IMR-90 (cell line): Measurements from ENCODE around the gene BTBD9. TPM values are rescaled to one million over a fixed set of nuclear protein-coding genes. Genes with fewer than 3 reads are reported as not detected.

Experiments
- ATAC-seq: fragments of 200-7000 bp; cut with Tn5 transposase; 2 replicates; pipeline ENCODE4 v1.9.1; 2020; ENCODE audit warnings: low read depth, mild to moderate bottlenecking, moderate library complexity
- BruUV-seq: library from RNA; stranded (reverse); fragments of 400-500 nt; replicated peaks from 2 replicates; lab custom pipeline; 2021; lab: Mats Ljungman, UMichigan
- CTCF ChIA-PET: fragments of 300-600 bp; formaldehyde crosslinking; extraction: SDS; loops from one replicate; lab custom pipeline; 2021; ENCODE audit warnings: antibody characterized with exemption; lab: Yijun Ruan, JAX
- POLR2A ChIA-PET: fragments of 300-600 bp; sonication (Branson Sonifier 250); formaldehyde crosslinking; loops from one replicate; lab custom pipeline; 2022; ENCODE audit warnings: antibody characterized with exemption; ENCODE audit not compliant: unreplicated experiment; lab: Charles Lee
- DNase-seq: peaks from one replicate; pipeline ENCODE4 v3.0.0; 2013
- H2AFZ ChIP-seq: replicated peaks from 2 replicates; pipeline ENCODE3; 2013; ENCODE audit warnings: low read length, mild to moderate bottlenecking; ENCODE audit not compliant: poor library complexity
- H2AK5ac ChIP-seq: 2 replicates; pipeline ENCODE4 v1.6.1; 2013; ENCODE audit warnings: low read depth, low read length, inconsistent platforms
- H2AK9ac ChIP-seq: replicated peaks from 2 replicates; pipeline ENCODE3; 2013; ENCODE audit warnings: mild to moderate bottlenecking, low read depth, low read length, moderate library complexity; ENCODE audit not compliant: poor library complexity
- H2BK120ac ChIP-seq: 2 replicates; pipeline ENCODE4 v1.6.1; 2013; ENCODE audit warnings: low read depth, low read length, inconsistent platforms
- H2BK15ac ChIP-seq: 3 replicates; pipeline ENCODE4 v1.6.1; 2013; ENCODE audit warnings: low read depth, low read length, inconsistent platforms
- H2BK20ac ChIP-seq: 2 replicates; pipeline ENCODE4 v1.6.1; 2013; ENCODE audit warnings: low read depth, mild to moderate bottlenecking, inconsistent platforms, low read length, moderate library complexity
- H2BK5ac ChIP-seq: 2 replicates; pipeline ENCODE4 v1.6.1; 2013; ENCODE audit warnings: mild to moderate bottlenecking, low read depth, low read length, inconsistent platforms; ENCODE audit not compliant: poor library complexity, severe bottlenecking
- H3K14ac ChIP-seq: replicated peaks from 2 replicates; pipeline ENCODE4 v1.6.1; 2013; ENCODE audit warnings: low read depth, low read length, inconsistent platforms
- H3K18ac ChIP-seq: 2 replicates; pipeline ENCODE4 v1.6.1; 2013; ENCODE audit warnings: low read depth, low read length, control low read depth
- H3K23ac ChIP-seq: 2 replicates; pipeline ENCODE4 v1.6.1; 2013; ENCODE audit warnings: low read depth, low read length, inconsistent platforms
- H3K27ac ChIP-seq: 2 replicates; pipeline ENCODE4 v1.5.1; 2013; ENCODE audit warnings: mild to moderate bottlenecking, control low read depth, low read length; ENCODE audit not compliant: insufficient read depth
- H3K27me3 ChIP-seq: 2 replicates; pipeline ENCODE4 v1.6.1; 2013; ENCODE audit warnings: low read length; ENCODE audit not compliant: control insufficient read depth, insufficient read depth
- H3K36me3 ChIP-seq: 2 replicates; pipeline ENCODE4 v1.6.1; 2013; ENCODE audit warnings: low read length, mixed read lengths; ENCODE audit not compliant: control insufficient read depth, insufficient read depth
- H3K4ac ChIP-seq: 2 replicates; pipeline ENCODE4 v1.6.1; 2013; ENCODE audit warnings: low read depth, low read length, inconsistent platforms
- H3K4me1 ChIP-seq: 2 replicates; pipeline ENCODE4 v1.6.1; 2013; ENCODE audit warnings: low read length, mixed read lengths; ENCODE audit not compliant: control insufficient read depth, insufficient read depth
- H3K4me2 ChIP-seq: 2 replicates; pipeline ENCODE4 v1.6.1; 2013; ENCODE audit warnings: low read depth, mild to moderate bottlenecking, control low read depth, low read length, moderate library complexity
- H3K4me3 ChIP-seq: 2 replicates; pipeline ENCODE4 v1.5.1; 2013; ENCODE audit warnings: low read depth, mild to moderate bottlenecking, control low read depth, low read length, moderate library complexity; ENCODE audit not compliant: insufficient read depth
- H3K56ac ChIP-seq: 2 replicates; pipeline ENCODE4 v1.6.1; 2013; ENCODE audit warnings: low read length, inconsistent platforms; ENCODE audit not compliant: insufficient read depth; ENCODE audit errors: extremely low read depth
- H3K79me1 ChIP-seq, 2 experiments: 2 replicates each; pipeline ENCODE4 v1.6.1; 2013; ENCODE audit warnings: low read length in 2 of 2, inconsistent platforms in 1 of 2, low read depth in 1 of 2
- H3K9ac ChIP-seq: 2 replicates; pipeline ENCODE4 v1.6.1; 2013; ENCODE audit warnings: low read depth, low read length, control low read depth
- H3K9me1 ChIP-seq: 2 replicates; pipeline ENCODE4 v1.6.1; 2013; ENCODE audit warnings: low read length, inconsistent platforms; ENCODE audit not compliant: insufficient read depth
- H3K9me3 ChIP-seq: 2 replicates; pipeline ENCODE4 v1.6.1; 2013; ENCODE audit warnings: low read length; ENCODE audit not compliant: control insufficient read depth, insufficient read depth
- H4K20me1 ChIP-seq: 2 replicates; pipeline ENCODE4 v1.6.1; 2013; ENCODE audit warnings: low read length, inconsistent platforms; ENCODE audit not compliant: insufficient read depth
- H4K5ac ChIP-seq: 2 replicates; pipeline ENCODE4 v1.6.1; 2013; ENCODE audit warnings: mild to moderate bottlenecking, low read depth, low read length, control low read depth
- H4K8ac ChIP-seq, 2 experiments: 2 replicates each; pipeline ENCODE4 v1.6.1; 2013; ENCODE audit warnings: low read depth in 2 of 2, low read length in 2 of 2, control low read depth in 1 of 2, inconsistent platforms in 1 of 2
- H4K91ac ChIP-seq: 2 replicates; pipeline ENCODE4 v1.6.1; 2013; ENCODE audit warnings: low read depth, low read length, inconsistent platforms; ENCODE audit not compliant: insufficient read depth
- CEBPB ChIP-seq: IDR thresholded peaks from 2 replicates; pipeline ENCODE4 v1.6.1; 2012; ENCODE audit warnings: low read depth, low read length, improper control_type of control experiment
- CHD1 ChIP-seq: IDR thresholded peaks from 2 replicates; pipeline ENCODE4 v1.6.1; 2012; ENCODE audit warnings: low read depth, low read length, improper control_type of control experiment
- FOS ChIP-seq: fragments of 150-350 bp; IDR thresholded peaks from 2 replicates; pipeline ENCODE4 v1.6.1; 2016; ENCODE audit warnings: low read depth, low read length
- MAZ ChIP-seq: IDR thresholded peaks from 2 replicates; pipeline ENCODE4 v1.6.1; 2012; ENCODE audit warnings: low read depth, mild to moderate bottlenecking, low read length, improper control_type of control experiment, moderate library complexity, borderline replicate concordance
- NFE2L2 ChIP-seq: fragments of 150-350 bp; IDR thresholded peaks from 2 replicates; pipeline ENCODE4 v1.6.1; 2016; ENCODE audit warnings: low read depth, mild to moderate bottlenecking, low read length
- POLR2A ChIP-seq: IDR thresholded peaks from 2 replicates; pipeline ENCODE4 v1.6.1; 2012; ENCODE audit warnings: mild to moderate bottlenecking, low read depth, low read length
- RAD21 ChIP-seq: IDR thresholded peaks from 2 replicates; pipeline ENCODE4 v1.6.1; 2012; ENCODE audit warnings: low read length, improper control_type of control experiment
- RCOR1 ChIP-seq: IDR thresholded peaks from 2 replicates; pipeline ENCODE4 v1.6.1; 2012; ENCODE audit warnings: mild to moderate bottlenecking, low read length, improper control_type of control experiment; ENCODE audit not compliant: insufficient replicate concordance
- SMC3 ChIP-seq: fragments of 150-350 bp; IDR thresholded peaks from 2 replicates; pipeline ENCODE4 v1.6.1; 2016; ENCODE audit warnings: low read depth, mild to moderate bottlenecking, antibody characterized with exemption, low read length, moderate library complexity
- WGBS, 2 experiments: methylation state at CpG; one replicate each; pipeline versions ENCODE4 v1.1.5 to v1.1.7; 2013; ENCODE audit warnings: missing lambda C conversion rate in 2 of 2; ENCODE audit not compliant: insufficient read length in 1 of 2; ENCODE audit errors: extremely low coverage in 2 of 2; 5-methylcytosine and 5-hydroxymethylcytosine counted together
- dilution Hi-C: fragments of 300-500 bp; cut with HindIII; formaldehyde crosslinking; loops from one replicate; pipeline ENCODE4 v1.14.3; 2018; ENCODE audit warnings: low sequenced_read_pairs; ENCODE audit not compliant: unreplicated experiment
- in situ Hi-C: fragments of 300-500 bp; cut with MboI; formaldehyde crosslinking; loops from 3 replicates; pipeline ENCODE4 v1.14.3; 2019; ENCODE audit warnings: low sequenced_read_pairs, inconsistent platforms, mixed read lengths
- intact Hi-C: fragments of 100-400 bp; cut with micrococcal nuclease; formaldehyde crosslinking; loops from 2 replicates; pipeline ENCODE4 v1.10.0; 2022
- polyA plus RNA-seq, 3 experiments: library from polyadenylated mRNA; depleted of rRNA; stranded (reverse); fragments of >200 nt; gene quantifications; 2 replicates each; pipeline ENCODE4 v1.2.3, GENCODE V29; 2012; ENCODE audit warnings: low replicate concordance in 1 of 3
- total RNA-seq: library from RNA; depleted of rRNA; stranded (reverse); fragments of >200 nt; gene quantifications from 2 replicates; pipeline ENCODE4 v1.2.3, GENCODE V29; 2012
- TF ChIP-seq, protein P1 (sequence below): fragments of 150-350 bp; IDR thresholded peaks from 2 replicates; pipeline ENCODE4 v1.6.1; 2017; ENCODE audit warnings: mild to moderate bottlenecking, antibody characterized with exemption, low read length, low read depth
- TF ChIP-seq, protein P2 (sequence below): fragments of 150-350 bp; IDR thresholded peaks from 2 replicates; pipeline ENCODE4 v1.6.1; 2016; ENCODE audit warnings: low read depth, mild to moderate bottlenecking, low read length, moderate library complexity, borderline replicate concordance
- TF ChIP-seq, protein P3 (sequence below): conservative IDR thresholded peaks from 2 replicates; pipeline ENCODE4 v1.5.1; 2012; ENCODE audit warnings: mild to moderate bottlenecking, low read depth, low read length, improper control_type of control experiment

The BTBD9 gene
- total and polyA plus RNA-seq, 2 of the 4 experiments (the other 2 are of a cell fraction) = 4.1 to 22.0 TPM

DNA sequence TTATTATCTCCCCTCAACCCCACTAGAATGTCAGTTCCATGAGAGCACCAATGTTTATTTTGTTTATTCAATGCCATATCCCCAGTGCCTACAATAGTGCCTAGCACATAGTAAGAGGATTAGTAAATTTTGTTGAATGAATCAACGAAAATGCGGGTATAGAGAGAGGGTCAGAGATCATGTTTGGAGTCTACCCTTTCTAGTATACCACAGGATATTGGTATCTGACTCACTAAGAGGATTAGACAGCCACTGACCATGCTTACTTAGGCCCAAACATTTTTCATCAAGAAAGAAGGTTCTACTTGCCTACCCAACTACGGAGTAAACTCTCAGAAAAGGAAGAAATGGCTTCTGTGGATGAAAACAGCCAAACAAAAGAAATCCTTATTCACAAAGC lies 356.8 kb downstream of the BTBD9 start:
- H3K9me1 ChIP-seq = peaks cover 5% of the 10 kb centered on the region; the same call in 1 of the 2 replicates
- H3K14ac ChIP-seq = no peak overlapping the region
- H2AFZ ChIP-seq = no peak overlapping the region
- no peak overlapping the region for H2BK15ac ChIP-seq
- no peak for ATAC-seq
- 0 out of 2 replicates have a peak, but pooled peaks cover 1% of the 10 kb centered on the region for H3K36me3 ChIP-seq
- no peak overlapping the region for H3K4me3 ChIP-seq
- intact Hi-C loops (no loop called here), in situ Hi-C loops (no loop called here), dilution Hi-C loops (no loop called here)
- CTCF ChIA-PET = no interaction called here
- POLR2A ChIA-PET = no interaction called here
- H2AK9ac ChIP-seq = no peak overlapping the region
- H2BK120ac ChIP-seq = no peak overlapping the region
- H3K4ac ChIP-seq = no peak overlapping the region
- no TSS peak for BruUV-seq
- no CpG with 5 or more reads among the region's 3 CpGs for WGBS, 2 experiments
- no peak overlapping the region for H3K23ac ChIP-seq
- no peak overlapping the region for H4K91ac ChIP-seq
- 0 out of 2 replicates have a peak overlapping the region, but pooled peaks have one; percentile 3 for H2AK5ac ChIP-seq
- no peaks in the 10 kb centered on the region for H4K20me1 ChIP-seq
- no peak overlapping the region for H3K18ac ChIP-seq
- H4K5ac ChIP-seq = no peak overlapping the region
- no peak for DNase-seq
- H3K9ac ChIP-seq = no peak overlapping the region
- H3K27ac ChIP-seq = no peak overlapping the region
- no peak overlapping the region for H2BK5ac ChIP-seq
- no peak overlapping the region for H3K56ac ChIP-seq
- H2BK20ac ChIP-seq = no peak overlapping the region
- H3K79me1 ChIP-seq = no peaks in the 10 kb centered on the region
- TF ChIP-seq, protein P1, sequence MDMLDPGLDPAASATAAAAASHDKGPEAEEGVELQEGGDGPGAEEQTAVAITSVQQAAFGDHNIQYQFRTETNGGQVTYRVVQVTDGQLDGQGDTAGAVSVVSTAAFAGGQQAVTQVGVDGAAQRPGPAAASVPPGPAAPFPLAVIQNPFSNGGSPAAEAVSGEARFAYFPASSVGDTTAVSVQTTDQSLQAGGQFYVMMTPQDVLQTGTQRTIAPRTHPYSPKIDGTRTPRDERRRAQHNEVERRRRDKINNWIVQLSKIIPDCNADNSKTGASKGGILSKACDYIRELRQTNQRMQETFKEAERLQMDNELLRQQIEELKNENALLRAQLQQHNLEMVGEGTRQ = no peak
- TF ChIP-seq, protein P2, sequence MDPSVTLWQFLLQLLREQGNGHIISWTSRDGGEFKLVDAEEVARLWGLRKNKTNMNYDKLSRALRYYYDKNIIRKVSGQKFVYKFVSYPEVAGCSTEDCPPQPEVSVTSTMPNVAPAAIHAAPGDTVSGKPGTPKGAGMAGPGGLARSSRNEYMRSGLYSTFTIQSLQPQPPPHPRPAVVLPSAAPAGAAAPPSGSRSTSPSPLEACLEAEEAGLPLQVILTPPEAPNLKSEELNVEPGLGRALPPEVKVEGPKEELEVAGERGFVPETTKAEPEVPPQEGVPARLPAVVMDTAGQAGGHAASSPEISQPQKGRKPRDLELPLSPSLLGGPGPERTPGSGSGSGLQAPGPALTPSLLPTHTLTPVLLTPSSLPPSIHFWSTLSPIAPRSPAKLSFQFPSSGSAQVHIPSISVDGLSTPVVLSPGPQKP = no peak
- TF ChIP-seq SMC3 = no peak
- TF ChIP-seq POLR2A = no peak
- TF ChIP-seq FOS = no peak
- TF ChIP-seq NFE2L2 = no peak
- TF ChIP-seq RAD21 = no peak
- TF ChIP-seq, protein P3, sequence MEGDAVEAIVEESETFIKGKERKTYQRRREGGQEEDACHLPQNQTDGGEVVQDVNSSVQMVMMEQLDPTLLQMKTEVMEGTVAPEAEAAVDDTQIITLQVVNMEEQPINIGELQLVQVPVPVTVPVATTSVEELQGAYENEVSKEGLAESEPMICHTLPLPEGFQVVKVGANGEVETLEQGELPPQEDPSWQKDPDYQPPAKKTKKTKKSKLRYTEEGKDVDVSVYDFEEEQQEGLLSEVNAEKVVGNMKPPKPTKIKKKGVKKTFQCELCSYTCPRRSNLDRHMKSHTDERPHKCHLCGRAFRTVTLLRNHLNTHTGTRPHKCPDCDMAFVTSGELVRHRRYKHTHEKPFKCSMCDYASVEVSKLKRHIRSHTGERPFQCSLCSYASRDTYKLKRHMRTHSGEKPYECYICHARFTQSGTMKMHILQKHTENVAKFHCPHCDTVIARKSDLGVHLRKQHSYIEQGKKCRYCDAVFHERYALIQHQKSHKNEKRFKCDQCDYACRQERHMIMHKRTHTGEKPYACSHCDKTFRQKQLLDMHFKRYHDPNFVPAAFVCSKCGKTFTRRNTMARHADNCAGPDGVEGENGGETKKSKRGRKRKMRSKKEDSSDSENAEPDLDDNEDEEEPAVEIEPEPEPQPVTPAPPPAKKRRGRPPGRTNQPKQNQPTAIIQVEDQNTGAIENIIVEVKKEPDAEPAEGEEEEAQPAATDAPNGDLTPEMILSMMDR = no peak
- TF ChIP-seq CHD1 = no peak
- no peak for TF ChIP-seq RCOR1
- TF ChIP-seq MAZ = no peak
- TF ChIP-seq CEBPB = no peak
- no peak overlapping the region for H4K8ac ChIP-seq
- H3K4me1 ChIP-seq = no peaks in the 10 kb centered on the region
- no peak overlapping the region for H3K4me2 ChIP-seq
- no peaks in the 10 kb centered on the region for H3K27me3 ChIP-seq
- no peaks in the 10 kb centered on the region for H3K9me3 ChIP-seq
